ENCODE measurements around the gene POLR2A.

GRCh38 chr17:7464081-7464480 lies 20.1 kb upstream of the POLR2A start:
- no peak for TF ChIP-seq CTCF (IDR thresholded peaks at IDR 0.05)
- no peak for TF ChIP-seq POLR2A (IDR thresholded peaks at IDR 0.05)
